PC-3 (cell line): ENCODE measurements around the gene APOBEC3G. TPM values are rescaled to one million over a fixed set of nuclear protein-coding genes. Genes with fewer than 3 reads are reported as not detected.

Source experiments
- ATAC-seq: fragments of 200-7000 bp; cut with Tn5 transposase; 2 replicates; pipeline ENCODE4 v1.9.1; 2020; ENCODE audit warnings: mild to moderate bottlenecking, moderate library complexity
- BruUV-seq: library from RNA; stranded (reverse); fragments of 400-500 nt; replicated peaks from 2 replicates; lab custom pipeline; 2021; lab: Mats Ljungman, UMichigan
- CTCF ChIA-PET: fragments of 300-600 bp; sonication (Branson Sonifier 250); formaldehyde crosslinking; loops from one replicate; lab custom pipeline; 2022; ENCODE audit warnings: antibody characterized with exemption; lab: Charles Lee
- POLR2A ChIA-PET: fragments of 300-600 bp; sonication (Branson Sonifier 250); formaldehyde crosslinking; loops from one replicate; lab custom pipeline; 2022; ENCODE audit warnings: antibody characterized with exemption; ENCODE audit not compliant: unreplicated experiment; lab: Charles Lee
- DNase-seq: peaks from one replicate; pipeline ENCODE4 v3.0.0-alpha.2; 2015
- H2AFZ ChIP-seq: fragments of 300-600 bp; sonication (generic); 2 replicates; pipeline ENCODE4 v1.6.0; 2016; ENCODE audit warnings: antibody characterized with exemption, low read length
- H3F3A ChIP-seq: fragments of 300-600 bp; sonication (generic); one replicate; pipeline ENCODE4 v1.6.0; 2017; ENCODE audit warnings: antibody characterized with exemption, low read length, control low read depth, mild to moderate bottlenecking; ENCODE audit not compliant: unreplicated experiment
- H3K27ac ChIP-seq: fragments of 300-600 bp; sonication (generic); 2 replicates; pipeline ENCODE4 v1.5.1; 2016; ENCODE audit warnings: mild to moderate bottlenecking, low read length
- H3K27me3 ChIP-seq: fragments of 300-600 bp; sonication (generic); 2 replicates; pipeline ENCODE4 v1.6.1; 2016; ENCODE audit warnings: low read length, mixed read lengths
- H3K36me3 ChIP-seq: fragments of 300-600 bp; sonication (generic); 2 replicates; pipeline ENCODE4 v1.6.1; 2016; ENCODE audit warnings: low read depth, mixed run types, low read length, mixed read lengths
- H3K4me1 ChIP-seq: fragments of 300-600 bp; sonication (generic); 2 replicates; pipeline ENCODE4 v1.5.1; 2016; ENCODE audit warnings: low read length; ENCODE audit not compliant: insufficient read depth
- H3K4me2 ChIP-seq: fragments of 300-600 bp; sonication (generic); 2 replicates; pipeline ENCODE4 v1.6.0; 2016; ENCODE audit warnings: low read length
- H3K4me3 ChIP-seq: fragments of 300-600 bp; sonication (generic); 2 replicates; pipeline ENCODE4 v1.5.1; 2016; ENCODE audit warnings: mild to moderate bottlenecking, low read length, mixed read lengths
- H3K79me2 ChIP-seq: fragments of 300-600 bp; sonication (generic); 2 replicates; pipeline ENCODE4 v1.6.1; 2017; ENCODE audit warnings: low read length, mixed read lengths
- H3K9ac ChIP-seq: fragments of 300-600 bp; sonication (generic); 2 replicates; pipeline ENCODE4 v1.6.0; 2016; ENCODE audit warnings: mild to moderate bottlenecking, low read length
- H3K9me2 ChIP-seq: fragments of 300-600 bp; sonication (generic); replicated peaks from 2 replicates; pipeline ENCODE4 v1.6.1; 2016; ENCODE audit warnings: mixed run types, low read length, mixed read lengths
- H3K9me3 ChIP-seq: fragments of 300-600 bp; sonication (generic); 2 replicates; pipeline ENCODE4 v1.6.1; 2016; ENCODE audit warnings: low read length, mixed read lengths
- H4K20me1 ChIP-seq: fragments of 300-600 bp; sonication (generic); 2 replicates; pipeline ENCODE4 v1.6.1; 2016; ENCODE audit warnings: low read length, mixed read lengths
- CTCF ChIP-seq: fragments of 300-600 bp; sonication (generic); conservative IDR thresholded peaks from 2 replicates; pipeline ENCODE4 v1.5.1; 2017; ENCODE audit warnings: antibody characterized with exemption, low read depth, mild to moderate bottlenecking, low read length
- EZH2 ChIP-seq: fragments of 300-600 bp; sonication (generic); IDR thresholded peaks from one replicate; pipeline ENCODE4 v1.6.1; 2017; ENCODE audit warnings: antibody characterized with exemption, mild to moderate bottlenecking, low read length; ENCODE audit not compliant: unreplicated experiment
- EZH2phosphoT487 ChIP-seq: fragments of 300-600 bp; sonication (generic); IDR thresholded peaks from 2 replicates; pipeline ENCODE4 v1.6.1; 2018; ENCODE audit warnings: mild to moderate bottlenecking, antibody characterized with exemption, low read length, borderline replicate concordance
- intact Hi-C: fragments of 100-400 bp; cut with micrococcal nuclease; formaldehyde crosslinking; loops from 2 replicates; pipeline ENCODE4 v1.9.0; 2023
- total RNA-seq: library from RNA; depleted of rRNA; stranded (reverse); fragments of >200 nt; gene quantifications from 2 replicates; pipeline ENCODE4 v1.2.3, GENCODE V29; 2014

APOBEC3G gene
- total RNA-seq, 1 experiment from 2014 or later = 4.4 TPM

GRCh38 chr22:39088685-39089032 is 11.6 kb downstream of the APOBEC3G start:
- H3K36me3 ChIP-seq = no peaks in the 10 kb centered on the region
- no peak overlapping the region for H3K9ac ChIP-seq
- no peak overlapping the region for H3K4me3 ChIP-seq
- intact Hi-C loops = no loop called here
- no peak overlapping the region for H3K4me2 ChIP-seq
- CTCF ChIA-PET = no interaction called here
- no peak overlapping the region for H3K27ac ChIP-seq
- H2AFZ ChIP-seq = no peak overlapping the region
- no TSS peak for BruUV-seq
- H3K27me3 ChIP-seq = no peaks in the 10 kb centered on the region
- H3K79me2 ChIP-seq = peaks cover 8% of the 10 kb centered on the region; the same call in 1 of the 2 replicates
- TF ChIP-seq CTCF (no peak), EZH2 (no peak), EZH2phosphoT487 (no peak)
- peaks cover 34% of the 10 kb centered on the region for H3K4me1 ChIP-seq
- POLR2A ChIA-PET = no interaction called here
- ATAC-seq (no peak), DNase-seq (no peak)
- no peaks in the 10 kb centered on the region for H3K9me2 ChIP-seq
- H3F3A ChIP-seq = no peaks in the 10 kb centered on the region
- no peaks in the 10 kb centered on the region for H3K9me3 ChIP-seq
- no peaks in the 10 kb centered on the region for H4K20me1 ChIP-seq

- BruUV-seq = TSS peak; percentile 86
- H3K27me3 ChIP-seq = no peaks in the 10 kb centered on the region
- peaks cover 8% of the 10 kb centered on the region; the same call in 1 of the 2 replicates for H3K79me2 ChIP-seq
- intact Hi-C loops = loop anchor here (1.0 to 2.0 kb wide), 2 partner anchors 24 to 75 kb away; partner anchors contain the start of gene APOBEC3C
- peak; percentile 9 for ATAC-seq
- no peak overlapping the region for H2AFZ ChIP-seq
- H3K9me2 ChIP-seq = no peaks in the 10 kb centered on the region
- peak; percentile 58 for DNase-seq
- peaks cover 34% of the 10 kb centered on the region for H3K4me1 ChIP-seq
- H3K9ac ChIP-seq = peak overlapping the region; percentile 81
- no peak overlapping the region for H3K4me3 ChIP-seq
- H3K36me3 ChIP-seq = no peaks in the 10 kb centered on the region
- TF ChIP-seq EZH2phosphoT487 = no peak
- no peaks in the 10 kb centered on the region for H3K9me3 ChIP-seq
- ChIA-PET POLR2A (no interaction called here), CTCF (no interaction called here)
- H3F3A ChIP-seq = no peaks in the 10 kb centered on the region
- peak overlapping the region; percentile 69 for H3K4me2 ChIP-seq
- H3K27ac ChIP-seq = peak overlapping the region; percentile 97
- no peaks in the 10 kb centered on the region for H4K20me1 ChIP-seq
Observed at GRCh38 chr22:39089928-39090327, 12.9 kb downstream of the APOBEC3G start.

DNA sequence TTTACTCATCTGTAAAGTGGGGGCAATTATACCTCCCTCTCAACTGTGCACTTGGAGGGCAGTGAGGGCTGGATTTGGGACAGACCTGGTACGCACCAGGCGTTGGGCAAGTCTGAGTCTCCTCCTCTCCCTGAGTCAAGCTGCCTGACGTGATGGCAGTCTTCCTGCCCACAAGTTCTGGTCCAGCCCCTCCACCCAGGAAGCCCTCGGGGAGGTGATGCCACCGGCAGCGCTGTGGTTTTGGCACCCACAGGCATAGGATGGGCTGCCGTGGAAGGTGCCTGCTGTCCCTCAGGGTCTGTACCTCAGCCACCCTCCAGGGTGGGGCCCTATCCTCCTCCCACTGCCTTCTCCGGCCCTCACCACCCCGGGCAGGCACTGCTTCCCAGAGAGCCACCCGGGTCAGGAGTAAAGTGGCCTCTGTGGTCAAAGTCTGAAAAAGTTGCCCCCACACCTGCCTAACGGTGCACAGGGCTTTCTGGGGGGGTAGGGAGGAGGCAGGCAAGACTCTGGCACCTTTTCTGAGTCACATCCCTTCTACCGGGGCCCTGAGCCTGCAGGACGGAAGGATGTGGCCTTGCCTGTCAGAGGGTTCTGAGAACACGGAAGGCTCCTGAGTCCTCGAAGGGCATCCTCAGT is 13.5 kb downstream of the APOBEC3G start:
- no peaks in the 10 kb centered on the region for H3F3A ChIP-seq
- DNase-seq (peak; percentile 96), ATAC-seq (peak; percentile 80)
- no TSS peak for BruUV-seq
- peaks cover 8% of the 10 kb centered on the region; the same call in 1 of the 2 replicates for H3K79me2 ChIP-seq
- H3K4me3 ChIP-seq = no peak overlapping the region
- H3K36me3 ChIP-seq = no peaks in the 10 kb centered on the region
- no peaks in the 10 kb centered on the region for H3K9me2 ChIP-seq
- no peak overlapping the region for H2AFZ ChIP-seq
- peak overlapping the region; percentile 97 for H3K27ac ChIP-seq
- H4K20me1 ChIP-seq = no peaks in the 10 kb centered on the region
- peak overlapping the region; percentile 69 for H3K4me2 ChIP-seq
- ChIA-PET POLR2A (no interaction called here), CTCF (no interaction called here)
- TF ChIP-seq EZH2 = no peak
- peak; percentile 95 for TF ChIP-seq EZH2phosphoT487
- TF ChIP-seq CTCF = no peak
- H3K4me1 ChIP-seq = peaks cover 34% of the 10 kb centered on the region
- peak overlapping the region; percentile 81 for H3K9ac ChIP-seq
- H3K9me3 ChIP-seq = no peaks in the 10 kb centered on the region
- H3K27me3 ChIP-seq = no peaks in the 10 kb centered on the region
- intact Hi-C loops = loop anchor here (1.0 to 2.0 kb wide), 2 partner anchors 24 to 76 kb away; partner anchors contain the start of gene APOBEC3C
